ENCODE measurements around the gene RAPGEF4. TPM values are rescaled to one million over a fixed set of nuclear protein-coding genes. Genes with fewer than 3 reads are reported as not detected.

Gene RAPGEF4
- total RNA-seq, 1 donor from 2014 or later, result 8.7 TPM

GRCh38 chr2:172900871-172901270 lies 165.2 kb downstream of the RAPGEF4 start:
- DNase-seq, result no peak
- TF ChIP-seq CTCF (IDR thresholded peaks at IDR 0.05; ENCODE audit: partially characterized antibody, unreplicated experiment), result no peak
- peaks cover 10% of the 10 kb centered on the region for H3K4me1 Mint-ChIP-seq (ENCODE audit: low read depth, unreplicated experiment)
- H3K36me3 Mint-ChIP-seq (ENCODE audit: unreplicated experiment), result no peaks in the 10 kb centered on the region
- no peak overlapping the region for H3K27ac Mint-ChIP-seq (ENCODE audit: unreplicated experiment)
- no peak overlapping the region for H3K4me3 Mint-ChIP-seq (ENCODE audit: unreplicated experiment)
- H3K27me3 Mint-ChIP-seq (ENCODE audit: unreplicated experiment), result peaks cover 9% of the 10 kb centered on the region
- peaks cover 3% of the 10 kb centered on the region for H3K9me3 Mint-ChIP-seq (ENCODE audit: unreplicated experiment)

GRCh38 chr2:172901913-172902312 lies 166.3 kb downstream of the RAPGEF4 start:
- Mint-ChIP-seq H3K4me3 (ENCODE audit: unreplicated experiment) (no peak overlapping the region), H3K9me3 (ENCODE audit: unreplicated experiment) (peaks cover 3% of the 10 kb centered on the region), H3K27me3 (ENCODE audit: unreplicated experiment) (peaks cover 9% of the 10 kb centered on the region), H3K36me3 (ENCODE audit: unreplicated experiment) (no peaks in the 10 kb centered on the region), H3K4me1 (ENCODE audit: low read depth, unreplicated experiment) (peaks cover 20% of the 10 kb centered on the region), H3K27ac (ENCODE audit: unreplicated experiment) (no peak overlapping the region)
- no peak for TF ChIP-seq CTCF (IDR thresholded peaks at IDR 0.05; ENCODE audit: partially characterized antibody, unreplicated experiment)
- no peak for DNase-seq

- H3K36me3 Mint-ChIP-seq (ENCODE audit: unreplicated experiment), result no peaks in the 10 kb centered on the region
- DNase-seq, result no peak
- H3K4me3 Mint-ChIP-seq (ENCODE audit: unreplicated experiment), result no peak overlapping the region
- no peak overlapping the region for H3K27ac Mint-ChIP-seq (ENCODE audit: unreplicated experiment)
- no peak for TF ChIP-seq CTCF (IDR thresholded peaks at IDR 0.05; ENCODE audit: partially characterized antibody, unreplicated experiment)
- H3K9me3 Mint-ChIP-seq (ENCODE audit: unreplicated experiment), result peaks cover 3% of the 10 kb centered on the region
- H3K27me3 Mint-ChIP-seq (ENCODE audit: unreplicated experiment), result peaks cover 3% of the 10 kb centered on the region
- H3K4me1 Mint-ChIP-seq (ENCODE audit: low read depth, unreplicated experiment), result peaks cover 22% of the 10 kb centered on the region
These were observed 168.6 kb downstream of the RAPGEF4 start for GRCh38 chr2:172904236-172904635.

DNA sequence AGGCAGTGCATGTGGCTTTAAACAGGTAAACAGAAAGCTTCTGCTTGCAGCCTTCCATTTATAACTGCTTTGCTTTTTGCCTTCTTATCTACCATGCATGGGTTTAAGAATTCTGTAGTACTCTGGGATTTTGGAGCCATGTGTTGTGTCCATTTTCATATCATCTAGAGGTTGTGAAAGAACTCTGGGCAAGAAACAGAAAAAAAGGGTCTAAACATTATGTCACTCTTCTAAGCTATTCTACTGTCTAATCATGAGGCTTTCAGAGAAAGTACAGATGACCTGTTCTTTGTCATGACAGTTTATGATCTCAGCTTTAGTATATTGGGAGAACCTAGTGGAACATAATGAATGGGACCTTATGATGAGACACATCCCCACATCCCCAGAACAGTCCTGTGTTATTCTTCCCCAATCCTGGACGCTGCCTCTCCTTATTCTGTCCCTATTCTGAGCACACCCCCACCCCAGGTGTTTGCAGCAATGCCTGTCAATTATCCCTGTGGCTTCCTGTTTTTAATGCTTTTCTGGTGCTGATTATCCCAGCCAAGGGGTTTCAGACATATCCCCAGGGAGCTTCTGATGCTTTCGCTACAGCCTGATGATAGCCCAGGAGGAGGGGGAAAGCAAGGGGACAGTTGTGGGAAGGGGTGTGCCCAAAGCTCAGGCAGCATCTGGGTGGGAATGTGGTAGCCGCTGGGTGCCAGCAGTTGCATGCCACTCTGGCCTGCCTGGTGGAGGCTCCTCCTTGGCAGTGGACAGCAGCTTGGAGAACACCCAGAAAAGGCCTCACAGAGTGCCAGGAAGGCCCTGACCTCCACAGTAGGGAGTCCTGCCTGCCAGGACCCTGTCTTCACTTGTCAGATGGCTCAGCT lies 170.5 kb downstream of the RAPGEF4 start:
- Mint-ChIP-seq H3K4me3 (ENCODE audit: unreplicated experiment) (peak overlapping the region; percentile 5), H3K27ac (ENCODE audit: unreplicated experiment) (peak overlapping the region; percentile 53), H3K4me1 (ENCODE audit: low read depth, unreplicated experiment) (peaks cover 22% of the 10 kb centered on the region), H3K36me3 (ENCODE audit: unreplicated experiment) (no peaks in the 10 kb centered on the region), H3K9me3 (ENCODE audit: unreplicated experiment) (peaks cover 3% of the 10 kb centered on the region), H3K27me3 (ENCODE audit: unreplicated experiment) (peaks cover 3% of the 10 kb centered on the region)
- DNase-seq, result peak; percentile 31
- TF ChIP-seq CTCF (IDR thresholded peaks at IDR 0.05; ENCODE audit: partially characterized antibody, unreplicated experiment), result no peak

- Mint-ChIP-seq H3K36me3 (ENCODE audit: unreplicated experiment) (no peaks in the 10 kb centered on the region), H3K4me1 (ENCODE audit: low read depth, unreplicated experiment) (peaks cover 22% of the 10 kb centered on the region), H3K27me3 (ENCODE audit: unreplicated experiment) (peaks cover 5% of the 10 kb centered on the region), H3K9me3 (ENCODE audit: unreplicated experiment) (no peaks in the 10 kb centered on the region), H3K27ac (ENCODE audit: unreplicated experiment) (no peak overlapping the region), H3K4me3 (ENCODE audit: unreplicated experiment) (no peak overlapping the region)
- no peak for TF ChIP-seq CTCF (IDR thresholded peaks at IDR 0.05; ENCODE audit: partially characterized antibody, unreplicated experiment)
- no peak for DNase-seq
These were observed 172.6 kb downstream of the RAPGEF4 start for GRCh38 chr2:172908275-172908674.

Measured in glutamatergic neuron (in vitro differentiated cells).